GM19043 (cell line): ENCODE data around the gene KCNN4.

Source experiments
- ATAC-seq: cut with Tn5 transposase; IDR thresholded peaks from one replicate; pipeline ENCODE4 v1.9.1; 2021; ENCODE audit warnings: low read depth; ENCODE audit not compliant: unreplicated experiment

The KCNN4 gene

GRCh38 chr19:43721469-43722048 lies 59.2 kb downstream of the KCNN4 start:
- ATAC-seq = no peak

GRCh38 chr19:43720936-43721335 lies 59.8 kb downstream of the KCNN4 start:
- no peak for ATAC-seq

- no peak for ATAC-seq
Observed at GRCh38 chr19:43719918-43720317, 60.9 kb downstream of the KCNN4 start.

- ATAC-seq = no peak
Observed at GRCh38 chr19:43719378-43719868, 61.4 kb downstream of the KCNN4 start.

GRCh38 chr19:43718627-43719377 lies 62.0 kb downstream of the KCNN4 start:
- ATAC-seq = no peak
